SK-N-SH treated with all-trans-retinoic acid at 6 μM for 48 hours (cell line): Measurements from ENCODE around the gene TYROBP.

Experiments used
- ARNTL ChIP-seq: fragments of 450-650 bp; formaldehyde crosslinking; IDR thresholded peaks from 2 replicates; pipeline ENCODE4 v1.5.0; 2020; ENCODE audit warnings: low read depth, mild to moderate bottlenecking, moderate library complexity, borderline replicate concordance
- CREB5 ChIP-seq: fragments of 250-450 bp; sonication (Bioruptor Pico); IDR thresholded peaks from 2 replicates; pipeline ENCODE4 v1.5.1; 2020; ENCODE audit warnings: low read depth, mild to moderate bottlenecking, moderate library complexity
- CSDC2 ChIP-seq: fragments of 250-450 bp; sonication (Bioruptor Pico); IDR thresholded peaks from 2 replicates; pipeline ENCODE4 v1.5.0; 2020; ENCODE audit warnings: mild to moderate bottlenecking, moderate library complexity
- ISL1 ChIP-seq: fragments of 250-450 bp; sonication (Bioruptor Pico); IDR thresholded peaks from 2 replicates; pipeline ENCODE4 v2.1.2; 2022; ENCODE audit warnings: mild to moderate bottlenecking, moderate library complexity
- POU6F1 ChIP-seq: fragments of 250-450 bp; sonication (Bioruptor Pico); IDR thresholded peaks from 2 replicates; pipeline ENCODE4 v1.8.0; 2021; ENCODE audit warnings: low read depth, mild to moderate bottlenecking, moderate library complexity, borderline replicate concordance
- RARB ChIP-seq: fragments of 250-450 bp; sonication (Bioruptor Pico); IDR thresholded peaks from 2 replicates; pipeline ENCODE4 v1.8.0; 2021; ENCODE audit warnings: mild to moderate bottlenecking, moderate library complexity
- ZC3H10 ChIP-seq: fragments of 250-450 bp; sonication (Bioruptor Pico); IDR thresholded peaks from 2 replicates; pipeline ENCODE4 v1.5.1; 2021; ENCODE audit warnings: mild to moderate bottlenecking, moderate library complexity
- ZFP3 ChIP-seq: fragments of 250-450 bp; sonication (Bioruptor Pico); IDR thresholded peaks from 2 replicates; pipeline ENCODE4 v1.5.0; 2020; ENCODE audit warnings: mild to moderate bottlenecking, moderate library complexity
- ZNF565 ChIP-seq: fragments of 450-650 bp; formaldehyde crosslinking; conservative IDR thresholded peaks from 2 replicates; pipeline ENCODE4 v1.5.0; 2020; ENCODE audit warnings: low read depth, mild to moderate bottlenecking, moderate library complexity
- ZNF8 ChIP-seq: fragments of 450-650 bp; formaldehyde crosslinking; IDR thresholded peaks from 2 replicates; pipeline ENCODE4 v1.5.0; 2020; ENCODE audit warnings: mild to moderate bottlenecking, moderate library complexity
- TF ChIP-seq, protein P1 (sequence below): fragments of 250-450 bp; sonication (Bioruptor Pico); IDR thresholded peaks from 2 replicates; pipeline ENCODE4 v1.8.0; 2020; ENCODE audit warnings: mild to moderate bottlenecking, moderate library complexity, borderline replicate concordance

- TF ChIP-seq ISL1 = no peak
- TF ChIP-seq, protein P1, sequence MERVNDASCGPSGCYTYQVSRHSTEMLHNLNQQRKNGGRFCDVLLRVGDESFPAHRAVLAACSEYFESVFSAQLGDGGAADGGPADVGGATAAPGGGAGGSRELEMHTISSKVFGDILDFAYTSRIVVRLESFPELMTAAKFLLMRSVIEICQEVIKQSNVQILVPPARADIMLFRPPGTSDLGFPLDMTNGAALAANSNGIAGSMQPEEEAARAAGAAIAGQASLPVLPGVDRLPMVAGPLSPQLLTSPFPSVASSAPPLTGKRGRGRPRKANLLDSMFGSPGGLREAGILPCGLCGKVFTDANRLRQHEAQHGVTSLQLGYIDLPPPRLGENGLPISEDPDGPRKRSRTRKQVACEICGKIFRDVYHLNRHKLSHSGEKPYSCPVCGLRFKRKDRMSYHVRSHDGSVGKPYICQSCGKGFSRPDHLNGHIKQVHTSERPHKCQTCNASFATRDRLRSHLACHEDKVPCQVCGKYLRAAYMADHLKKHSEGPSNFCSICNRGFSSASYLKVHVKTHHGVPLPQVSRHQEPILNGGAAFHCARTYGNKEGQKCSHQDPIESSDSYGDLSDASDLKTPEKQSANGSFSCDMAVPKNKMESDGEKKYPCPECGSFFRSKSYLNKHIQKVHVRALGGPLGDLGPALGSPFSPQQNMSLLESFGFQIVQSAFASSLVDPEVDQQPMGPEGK (CRISPR knock-in tag) = no peak
- no peak for TF ChIP-seq ZNF565 (CRISPR knock-in tag)
- no peak for TF ChIP-seq CSDC2 (CRISPR knock-in tag)
- no peak for TF ChIP-seq POU6F1 (CRISPR knock-in tag)
- TF ChIP-seq ZFP3 (CRISPR knock-in tag) = no peak
- TF ChIP-seq ARNTL = no peak
- no peak for TF ChIP-seq ZNF8 (CRISPR knock-in tag)
- no peak for TF ChIP-seq CREB5
- no peak for TF ChIP-seq ZC3H10 (CRISPR knock-in tag)
- no peak for TF ChIP-seq RARB
These were observed 22.8 kb downstream of the TYROBP start for GRCh38 chr19:35885225-35885738.
